ENCODE data around the gene ZNG1E.
A peak's percentile ranks its signal among the peaks of the same experiment; 100 is the strongest.
"Not testable (repeated sequence)": the region's sequence is repeated elsewhere in the genome, so short reads cannot be mapped to it uniquely, and the experiment has no call there.

ZNG1E gene
- 10.6 to 15.4 (median 12.9) reads per million in 3 experiments for total RNA-seq

- DNase-seq: peak; percentile 65
Observed at GRCh38 chr9:65675589-65676021, at the start of gene ZNG1E. Gene ZNG1E (plus strand): TSS chr9:65675928. CDS start chr9:65675977, 49 bp downstream.

- DNase-seq: not testable (repeated sequence)
Observed at GRCh38 chr9:65673579-65673978, 2.1 kb upstream of the ZNG1E start.

GRCh38 chr9:65675018-65675417 lies 710 bp upstream of the ZNG1E start:
- DNase-seq: not testable (repeated sequence)

GRCh38 chr9:65676389-65676788 lies 661 bp downstream of the ZNG1E start:
- peak; percentile 17 for DNase-seq

- DNase-seq: not testable (repeated sequence)
Observed at GRCh38 chr9:65678533-65678932, 2.8 kb downstream of the ZNG1E start.

GRCh38 chr9:65703550-65703949 lies 27.8 kb downstream of the ZNG1E start:
- not testable (repeated sequence) for DNase-seq

- DNase-seq: not testable (repeated sequence)
Observed at GRCh38 chr9:65714445-65714844, 38.7 kb downstream of the ZNG1E start.

GRCh38 chr9:65737096-65737564 lies 61.4 kb downstream of the ZNG1E start, which contains the start of gene FOXD4L4:
Gene FOXD4L4 (plus strand): TSS chr9:65737146. CDS start chr9:65737146, 0 bp downstream.
- DNase-seq: not testable (repeated sequence)

- not testable (repeated sequence) for DNase-seq
Observed at GRCh38 chr9:65738133-65738532, 62.4 kb downstream of the ZNG1E start.
